Breast epithelium (tissue), 4 donors: ENCODE measurements around the gene DOK5. TPM values are rescaled to one million over a fixed set of nuclear protein-coding genes. Genes with fewer than 3 reads are reported as not detected.

Experiments used
- DNase-seq, 2 donors: peaks; one replicate each; pipeline ENCODE4 v3.0.0-alpha.2; 2019; ENCODE audit warnings: low spot score in 2 of 2
- H3K27ac ChIP-seq, 2 donors: fragments of 200-600 bp; sonication (generic) in 1 of 2; one replicate each; pipeline ENCODE4 v1.5.1; 2016 to 2019; ENCODE audit warnings: mild to moderate bottlenecking in 1 of 2
- H3K27me3 ChIP-seq, 2 donors: fragments of 200-600 bp; sonication (generic) in 1 of 2; one replicate each; pipeline versions ENCODE4 v1.5.1 to v1.6.0; 2017 to 2019; ENCODE audit warnings: control low read depth in 1 of 2, mild to moderate bottlenecking in 1 of 2
- H3K36me3 ChIP-seq: fragments of 200-600 bp; one replicate; pipeline ENCODE4 v1.5.1; 2019
- H3K4me1 ChIP-seq, 2 donors: fragments of 200-600 bp; sonication (generic); one replicate each; pipeline ENCODE4 v1.5.1; 2016 to 2019; ENCODE audit warnings: control low read depth in 1 of 2
- H3K4me3 ChIP-seq, 3 donors: fragments of 200-600 bp; sonication (generic); 1 replicate in 2 of 3; 2 replicates in 1 of 3; pipeline ENCODE4 v1.5.1; 2016 to 2019; ENCODE audit warnings: mild to moderate bottlenecking in 3 of 3, moderate library complexity in 2 of 3
- H3K9me3 ChIP-seq, 2 donors: fragments of 200-600 bp; sonication (generic) in 1 of 2; one replicate each; pipeline ENCODE4 v1.5.1; 2016 to 2019; ENCODE audit warnings: control low read depth in 1 of 2
- CTCF ChIP-seq, 3 donors: fragments of 450-650 bp; IDR thresholded peaks; one replicate each; pipeline ENCODE4 v1.5.1; 2016 to 2017; ENCODE audit warnings: antibody characterized with exemption in 3 of 3, mild to moderate bottlenecking in 3 of 3, moderate library complexity in 3 of 3
- POLR2A ChIP-seq: fragments of 450-650 bp; IDR thresholded peaks from one replicate; pipeline ENCODE4 v1.6.1; 2016; ENCODE audit warnings: antibody characterized with exemption, mild to moderate bottlenecking, moderate library complexity
- POLR2AphosphoS5 ChIP-seq, 3 donors: sonication (generic); formaldehyde crosslinking; IDR thresholded peaks; one replicate each; pipeline ENCODE4 v1.6.1; 2017; ENCODE audit warnings: antibody characterized with exemption in 3 of 3
- intact Hi-C: fragments of 100-400 bp; cut with DNase I; formaldehyde crosslinking; loops from one replicate; pipeline ENCODE4 v1.15.1; 2023; ENCODE audit warnings: low total_unique reads
- total RNA-seq, 3 donors: library from RNA; depleted of rRNA; stranded (reverse); fragments of >200 nt; gene quantifications; one replicate each; pipeline ENCODE4 v1.1.0, GENCODE V29; 2016

Gene DOK5
- total RNA-seq, 3 donors from 2014 or later, result 2.0 to 4.0 (median 3.4) TPM

DNA sequence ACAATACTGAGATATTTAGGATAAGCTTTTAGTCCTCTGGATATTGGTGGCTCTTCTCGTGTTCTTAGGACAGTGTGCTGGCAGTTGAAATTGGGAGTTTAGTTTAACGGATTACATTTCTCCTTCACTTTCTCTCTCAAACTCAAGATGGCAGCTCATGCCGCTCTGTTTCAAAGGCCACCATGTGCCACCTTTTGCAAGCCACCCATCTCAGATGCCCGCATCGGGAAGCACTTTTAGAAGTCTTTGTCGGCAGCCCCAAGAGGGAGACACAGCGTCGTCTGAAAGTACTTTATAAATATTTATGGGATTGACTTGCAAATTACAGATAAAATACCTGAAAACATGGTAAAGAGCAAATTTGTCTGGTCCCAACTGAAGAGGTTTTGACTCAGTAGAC is 73.5 kb downstream of the DOK5 start:
- DNase-seq, result no peak
- intact Hi-C loops, result no loop called here

GRCh38 chr20:54549658-54550326 is 74.4 kb downstream of the DOK5 start:
- Histone ChIP-seq H3K27ac (no peak overlapping the region), H3K9me3 (no peaks in the 10 kb centered on the region), H3K4me3 (no peak overlapping the region), H3K36me3 (no peaks in the 10 kb centered on the region), H3K4me1 (no peaks in the 10 kb centered on the region), H3K27me3 (no peaks in the 10 kb centered on the region)
- no peak for DNase-seq
- intact Hi-C loops, result no loop called here
- TF ChIP-seq POLR2AphosphoS5 (IDR thresholded peaks at IDR 0.05) (no peak), POLR2A (no peak), CTCF (IDR thresholded peaks at IDR 0.05) (no peak)

More for the DNA sequence above, 73.5 kb downstream of the DOK5 start:
- no peaks in the 10 kb centered on the region for H3K36me3 ChIP-seq
- TF ChIP-seq POLR2A, result no peak
- TF ChIP-seq CTCF (IDR thresholded peaks at IDR 0.05), result no peak
- TF ChIP-seq POLR2AphosphoS5 (IDR thresholded peaks at IDR 0.05), result no peak
- H3K9me3 ChIP-seq, result peaks cover 0 to 6% of the 10 kb centered on the region in 2 donors
- no peaks in the 10 kb centered on the region for H3K27me3 ChIP-seq
- no peak overlapping the region for H3K27ac ChIP-seq
- no peaks in the 10 kb centered on the region for H3K4me1 ChIP-seq
- H3K4me3 ChIP-seq, result no peak overlapping the region

- Histone ChIP-seq H3K36me3 (no peaks in the 10 kb centered on the region), H3K27ac (no peak overlapping the region), H3K4me1 (no peaks in the 10 kb centered on the region), H3K9me3 (no peaks in the 10 kb centered on the region), H3K4me3 (no peak overlapping the region), H3K27me3 (no peaks in the 10 kb centered on the region)
- DNase-seq, result no peak
- intact Hi-C loops, result no loop called here
- TF ChIP-seq CTCF (IDR thresholded peaks at IDR 0.05), result no peak
- no peak for TF ChIP-seq POLR2A
- no peak for TF ChIP-seq POLR2AphosphoS5 (IDR thresholded peaks at IDR 0.05)
Measured at GRCh38 chr20:54550776-54551396, 75.5 kb downstream of the DOK5 start.

GRCh38 chr20:54554006-54554405 is 78.6 kb downstream of the DOK5 start:
- Histone ChIP-seq H3K9me3 (no peaks in the 10 kb centered on the region), H3K4me3 (no peak overlapping the region), H3K27ac (no peak overlapping the region), H3K4me1 (no peaks in the 10 kb centered on the region), H3K27me3 (no peaks in the 10 kb centered on the region), H3K36me3 (no peaks in the 10 kb centered on the region)
- no peak for DNase-seq
- intact Hi-C loops, result no loop called here
- TF ChIP-seq POLR2AphosphoS5 (IDR thresholded peaks at IDR 0.05) (no peak), POLR2A (no peak), CTCF (IDR thresholded peaks at IDR 0.05) (no peak)

- no peaks in the 10 kb centered on the region for H3K9me3 ChIP-seq
- TF ChIP-seq POLR2A (no peak), POLR2AphosphoS5 (IDR thresholded peaks at IDR 0.05) (no peak), CTCF (IDR thresholded peaks at IDR 0.05) (no peak)
- no peaks in the 10 kb centered on the region for H3K4me1 ChIP-seq
- H3K27ac ChIP-seq, result no peak overlapping the region
- intact Hi-C loops, result no loop called here
- no peak overlapping the region for H3K4me3 ChIP-seq
- DNase-seq, result no peak
- no peaks in the 10 kb centered on the region for H3K36me3 ChIP-seq
- H3K27me3 ChIP-seq, result no peaks in the 10 kb centered on the region
Measured at GRCh38 chr20:54555150-54555549, 79.8 kb downstream of the DOK5 start.
